Measurements from ENCODE around the gene GLIS1.

GRCh38 chr1:53468374-53468773, 270.6 kb downstream of the GLIS1 start:
- TF ChIP-seq PKNOX1 (IDR thresholded peaks at IDR 0.05) (no peak), ELF4 (IDR thresholded peaks at IDR 0.05) (no peak), SP1 (IDR thresholded peaks at IDR 0.05) (no peak), TARDBP (IDR thresholded peaks at IDR 0.05) (no peak), SUZ12 (IDR thresholded peaks at IDR 0.05) (no peak), HDGF (IDR thresholded peaks at IDR 0.05; ENCODE audit: borderline replicate concordance) (no peak), NFRKB (IDR thresholded peaks at IDR 0.05) (no peak), FOXM1 (IDR thresholded peaks at IDR 0.05; ENCODE audit: borderline replicate concordance) (no peak), FOXA1 (IDR thresholded peaks at IDR 0.05) (no peak)
